Measurements from ENCODE around the gene DNM3.
A peak's percentile ranks its signal among the peaks of the same experiment; 100 is the strongest.

Gene DNM3

GRCh38 chr1:171973421-171973820 lies 132.1 kb downstream of the DNM3 start:
- FAIRE-seq (no peak), DNase-seq (ENCODE audit: insufficient read length, low spot score) (no peak)
- no peak for TF ChIP-seq CTCF (IDR thresholded peaks at IDR 0.05; ENCODE audit: insufficient read depth, missing control alignments)

DNA sequence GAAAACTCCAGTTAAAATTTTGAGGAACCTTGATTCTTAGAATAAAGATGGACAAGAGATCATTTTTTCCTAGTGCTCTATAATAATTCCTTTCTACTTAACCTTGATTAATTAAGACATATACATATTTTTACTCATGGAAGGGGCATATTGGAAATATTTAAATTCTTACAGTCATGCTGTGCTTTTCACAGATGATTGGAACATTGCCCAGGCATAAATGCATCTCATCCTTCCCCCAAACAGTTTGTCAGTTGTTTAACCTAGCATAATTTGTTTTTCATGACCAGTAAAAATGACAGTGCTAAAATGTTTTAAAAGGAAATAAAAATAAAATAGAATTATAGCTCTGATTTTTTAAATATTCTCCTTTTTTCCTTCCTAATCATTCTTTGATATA lies 140.0 kb downstream of the DNM3 start:
- DNase-seq (ENCODE audit: insufficient read length, low spot score) (no peak), FAIRE-seq (no peak)
- TF ChIP-seq CTCF (IDR thresholded peaks at IDR 0.05; ENCODE audit: insufficient read depth, missing control alignments): no peak

GRCh38 chr1:171983584-171983983 lies 142.3 kb downstream of the DNM3 start:
- no peak for TF ChIP-seq CTCF (IDR thresholded peaks at IDR 0.05; ENCODE audit: insufficient read depth, missing control alignments)
- DNase-seq (ENCODE audit: insufficient read length, low spot score): no peak
- peak; percentile 87 for FAIRE-seq

GRCh38 chr1:171984262-171984661 lies 143.0 kb downstream of the DNM3 start:
- no peak for DNase-seq (ENCODE audit: insufficient read length, low spot score)
- no peak for TF ChIP-seq CTCF (IDR thresholded peaks at IDR 0.05; ENCODE audit: insufficient read depth, missing control alignments)
- FAIRE-seq: no peak

GRCh38 chr1:171984850-171985485 lies 143.7 kb downstream of the DNM3 start:
- DNase-seq (ENCODE audit: insufficient read length, low spot score) (no peak), FAIRE-seq (peak; percentile 97)

DNA sequence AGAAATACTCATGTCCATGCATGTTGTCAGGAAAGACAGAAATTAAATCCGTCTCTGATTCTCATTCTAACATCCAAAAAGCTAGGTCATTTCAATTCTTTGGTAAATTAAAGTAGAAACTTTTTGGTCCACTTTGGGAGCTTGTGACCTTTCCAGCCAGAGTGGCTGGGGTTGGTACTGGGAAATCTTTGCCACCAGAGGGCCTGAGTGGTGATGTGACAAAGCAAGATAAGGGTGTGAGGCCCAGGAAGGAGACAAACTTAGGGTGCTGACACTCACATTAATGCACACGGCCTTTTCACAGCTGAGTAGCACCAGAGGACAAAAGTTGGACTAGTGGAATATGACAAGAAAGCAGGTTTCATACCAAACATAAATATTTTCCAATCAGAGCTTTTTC lies 144.3 kb downstream of the DNM3 start:
- peak; percentile 3 for TF ChIP-seq CTCF (IDR thresholded peaks at IDR 0.05; ENCODE audit: insufficient read depth, missing control alignments)
- DNase-seq (ENCODE audit: insufficient read length, low spot score): no peak
- peak; percentile 56 for FAIRE-seq

More at GRCh38 chr1:171984850-171985485, 143.7 kb downstream of the DNM3 start:
- peak; percentile 90 for TF ChIP-seq CTCF (IDR thresholded peaks at IDR 0.05; ENCODE audit: insufficient read depth, missing control alignments)

- no peak for FAIRE-seq
- DNase-seq (ENCODE audit: insufficient read length, low spot score): no peak
- no peak for TF ChIP-seq CTCF (IDR thresholded peaks at IDR 0.05; ENCODE audit: insufficient read depth, missing control alignments)
Observed at GRCh38 chr1:171988243-171988885, 147.1 kb downstream of the DNM3 start.

All from D721Med (cell line).